Lung (tissue), 12 donors: Measurements from ENCODE around the gene ADAM11. TPM values are rescaled to one million over a fixed set of nuclear protein-coding genes. Genes with fewer than 3 reads are reported as not detected.

ENCODE experiments used
- ATAC-seq: fragments of 200-7000 bp; cut with Tn5 transposase; one replicate; pipeline ENCODE4 v1.9.1; 2020; ENCODE audit warnings: moderate number of reproducible peaks; ENCODE audit not compliant: insufficient read depth, low FRiP score
- DNase-seq, 3 donors: peaks; one replicate each; pipeline ENCODE4 v3.0.0-alpha.2; 2013 to 2017
- H3K27ac ChIP-seq, 2 donors: one replicate each; pipeline ENCODE4 v1.5.1; 2013; ENCODE audit warnings: mild to moderate bottlenecking in 2 of 2, moderate library complexity in 2 of 2, control low read depth in 1 of 2, inconsistent platforms in 1 of 2, low read depth in 1 of 2, low read length in 1 of 2
- H3K27me3 ChIP-seq, 3 donors: one replicate each; pipeline ENCODE4 v1.5.1; 2013; ENCODE audit warnings: low read length in 2 of 3; ENCODE audit not compliant: control insufficient read depth in 3 of 3, insufficient read depth in 3 of 3
- H3K36me3 ChIP-seq, 4 donors: one replicate each; pipeline ENCODE4 v1.5.1; 2013; ENCODE audit warnings: low read length in 4 of 4, mild to moderate bottlenecking in 1 of 4, moderate library complexity in 1 of 4; ENCODE audit not compliant: control insufficient read depth in 4 of 4, insufficient read depth in 4 of 4
- H3K4me1 ChIP-seq, 5 donors: one replicate each; pipeline ENCODE4 v1.5.1; 2013; ENCODE audit warnings: low read length in 5 of 5, mild to moderate bottlenecking in 2 of 5, moderate library complexity in 1 of 5; ENCODE audit not compliant: control insufficient read depth in 5 of 5, insufficient read depth in 5 of 5
- H3K4me3 ChIP-seq: one replicate; pipeline ENCODE4 v1.5.1; 2013; ENCODE audit warnings: mild to moderate bottlenecking, control low read depth, moderate library complexity
- H3K9ac ChIP-seq, 2 donors: one replicate each; pipeline ENCODE4 v1.5.1; 2013; ENCODE audit warnings: low read length in 2 of 2, control low read depth in 1 of 2; ENCODE audit not compliant: insufficient read depth in 1 of 2
- H3K9me3 ChIP-seq, 4 donors: one replicate each; pipeline ENCODE4 v1.5.1; 2013; ENCODE audit warnings: low read length in 3 of 4, mild to moderate bottlenecking in 1 of 4, moderate library complexity in 1 of 4; ENCODE audit not compliant: control insufficient read depth in 4 of 4, insufficient read depth in 3 of 4
- WGBS, 2 donors: extraction: QIAGEN DNeasy Blood & Tissue Kit; methylation state at CpG; one replicate each; pipeline ENCODE4 v1.1.7; 2013; 5-methylcytosine and 5-hydroxymethylcytosine counted together
- polyA plus RNA-seq, 2 donors: library from polyadenylated mRNA; stranded (reverse); fragments of 200-250 nt; gene quantifications; one replicate each; pipeline ENCODE4 v1.2.1, GENCODE V29; 2013
- total RNA-seq, 2 donors: library from RNA; depleted of rRNA in 1 of 2; stranded (reverse); fragments of >200 nt in 1 of 2; gene quantifications; one replicate each; pipeline ENCODE4 v1.2.1, GENCODE V29; 2014 to 2021
- TF ChIP-seq, protein P1 (sequence below): IDR thresholded peaks from 2 replicates; pipeline ENCODE4 v1.5.1; 2012; ENCODE audit warnings: mild to moderate bottlenecking; ENCODE audit errors: control extremely low read depth, extremely low read depth
- donor health status: control.
- donor health status: control.
- donor health status: Bipolar disorder and iron deficiency.
- donor health status: healthy.
- donor health status: DM: yes; HTN: yes; CAD: no.

Gene ADAM11
- total and polyA plus RNA-seq, 4 donors = 0.09 to 1.1 (median 0.18) TPM

DNA sequence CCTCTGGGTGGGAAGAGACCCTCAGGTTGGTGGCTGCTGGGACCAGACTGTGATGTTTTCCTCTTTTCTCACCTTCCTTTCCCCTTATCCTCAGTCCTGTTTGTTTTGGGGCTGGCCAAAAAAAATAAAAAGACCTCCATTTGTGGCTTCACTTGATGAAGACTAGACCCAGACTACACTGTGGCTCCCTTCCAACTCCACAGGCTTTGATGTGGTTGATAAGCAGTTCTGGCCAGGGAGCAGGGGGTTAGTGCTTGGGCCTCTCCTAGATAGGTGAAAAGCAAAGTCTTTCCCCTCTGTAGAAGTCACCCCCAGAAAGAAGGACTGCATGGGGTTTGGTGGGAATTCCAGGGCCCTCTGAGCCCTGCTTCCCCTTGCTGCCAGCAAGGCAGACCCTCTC, 11.2 kb upstream of the ADAM11 start:
- H3K27ac ChIP-seq = no peak overlapping the region
- H3K9ac ChIP-seq = no peak overlapping the region
- TF ChIP-seq, protein P1, sequence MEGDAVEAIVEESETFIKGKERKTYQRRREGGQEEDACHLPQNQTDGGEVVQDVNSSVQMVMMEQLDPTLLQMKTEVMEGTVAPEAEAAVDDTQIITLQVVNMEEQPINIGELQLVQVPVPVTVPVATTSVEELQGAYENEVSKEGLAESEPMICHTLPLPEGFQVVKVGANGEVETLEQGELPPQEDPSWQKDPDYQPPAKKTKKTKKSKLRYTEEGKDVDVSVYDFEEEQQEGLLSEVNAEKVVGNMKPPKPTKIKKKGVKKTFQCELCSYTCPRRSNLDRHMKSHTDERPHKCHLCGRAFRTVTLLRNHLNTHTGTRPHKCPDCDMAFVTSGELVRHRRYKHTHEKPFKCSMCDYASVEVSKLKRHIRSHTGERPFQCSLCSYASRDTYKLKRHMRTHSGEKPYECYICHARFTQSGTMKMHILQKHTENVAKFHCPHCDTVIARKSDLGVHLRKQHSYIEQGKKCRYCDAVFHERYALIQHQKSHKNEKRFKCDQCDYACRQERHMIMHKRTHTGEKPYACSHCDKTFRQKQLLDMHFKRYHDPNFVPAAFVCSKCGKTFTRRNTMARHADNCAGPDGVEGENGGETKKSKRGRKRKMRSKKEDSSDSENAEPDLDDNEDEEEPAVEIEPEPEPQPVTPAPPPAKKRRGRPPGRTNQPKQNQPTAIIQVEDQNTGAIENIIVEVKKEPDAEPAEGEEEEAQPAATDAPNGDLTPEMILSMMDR = no peak
- H3K9me3 ChIP-seq = peaks cover 0 to 2% (median 0%) of the 10 kb centered on the region in 4 donors
- DNase-seq (peak in 1 of 3 donors; percentile 36), ATAC-seq (no peak)
- no peak overlapping the region for H3K4me3 ChIP-seq
- H3K27me3 ChIP-seq = no peaks in the 10 kb centered on the region
- H3K4me1 ChIP-seq = peaks cover 0 to 5% (median 0%) of the 10 kb centered on the region in 5 donors
- peaks cover 0 to 32% (median 4%) of the 10 kb centered on the region in 4 donors for H3K36me3 ChIP-seq

GRCh38 chr17:44749076-44749979, 9.5 kb upstream of the ADAM11 start:
- TF ChIP-seq, protein P1 = no peak
- no peaks in the 10 kb centered on the region for H3K27me3 ChIP-seq
- no peak overlapping the region for H3K9ac ChIP-seq
- H3K9me3 ChIP-seq = peaks cover 0 to 2% (median 0%) of the 10 kb centered on the region in 4 donors
- peaks cover 0 to 29% (median 4%) of the 10 kb centered on the region in 4 donors for H3K36me3 ChIP-seq
- no peak overlapping the region for H3K27ac ChIP-seq
- ATAC-seq (no peak), DNase-seq (peak; percentile 24 to 51 (median 37))
- peaks cover 0 to 5% (median 0%) of the 10 kb centered on the region in 5 donors for H3K4me1 ChIP-seq
- H3K4me3 ChIP-seq = no peak overlapping the region
- WGBS, 2 donors = 82 to 91% methylated on average over 19 of the region's 19 CpGs

- TF ChIP-seq, protein P1 = no peak
- H3K27me3 ChIP-seq = no peaks in the 10 kb centered on the region
- peaks cover 0 to 2% (median 0%) of the 10 kb centered on the region in 4 donors for H3K9me3 ChIP-seq
- H3K27ac ChIP-seq = no peak overlapping the region
- H3K9ac ChIP-seq = no peak overlapping the region
- DNase-seq (peak in 2 of 3 donors; percentile 11 to 50), ATAC-seq (no peak)
- H3K36me3 ChIP-seq = peaks cover 0 to 29% (median 4%) of the 10 kb centered on the region in 4 donors
- 65 to 85% methylated on average over 9 of the region's 9 CpGs for WGBS, 2 donors
- no peak overlapping the region for H3K4me3 ChIP-seq
- peaks cover 0 to 5% (median 0%) of the 10 kb centered on the region in 5 donors for H3K4me1 ChIP-seq
Measured at GRCh38 chr17:44749980-44750318, 8.8 kb upstream of the ADAM11 start.
